ENCODE data around the gene PAQR9.
A peak's percentile ranks its signal among the peaks of the same experiment; 100 is the strongest.

DNA sequence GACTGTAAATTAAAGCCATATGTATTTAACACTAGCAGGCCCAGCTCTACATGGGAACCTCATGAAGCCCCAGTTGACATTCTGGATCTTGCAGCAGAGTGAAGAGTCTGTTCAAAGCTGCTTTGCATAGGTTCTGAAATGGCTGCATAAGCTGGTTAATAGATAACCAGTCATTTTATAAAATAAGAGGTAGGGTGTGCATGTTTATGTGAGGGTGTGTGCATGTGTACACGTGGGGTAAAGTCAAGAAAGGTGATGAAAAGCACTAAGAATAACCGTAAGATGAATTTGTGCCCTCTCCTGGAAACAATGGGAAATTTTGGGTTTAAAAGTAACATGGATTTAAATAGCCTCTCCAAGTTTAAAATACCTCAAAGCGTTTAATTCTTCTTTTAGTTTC, 33.0 kb downstream of the PAQR9 start:
- TF ChIP-seq CBX8 (IDR thresholded peaks at IDR 0.05) (no peak), EP300 (IDR thresholded peaks at IDR 0.05) (no peak), RAD21 (conservative IDR thresholded peaks at IDR 0.05 in 1 of 2, IDR thresholded peaks at IDR 0.05 in 1 of 2) (peak in 1 of 2 experiments; percentile 3; a peak in 1 of 5 replicates), MYC (IDR thresholded peaks at IDR 0.05; ENCODE audit: borderline replicate concordance, low read length) (no peak), CEBPB (IDR thresholded peaks at IDR 0.05) (no peak), CBX2 (IDR thresholded peaks at IDR 0.05; ENCODE audit: borderline replicate concordance, low read depth) (no peak)
- TF ChIP-seq, protein P1, sequence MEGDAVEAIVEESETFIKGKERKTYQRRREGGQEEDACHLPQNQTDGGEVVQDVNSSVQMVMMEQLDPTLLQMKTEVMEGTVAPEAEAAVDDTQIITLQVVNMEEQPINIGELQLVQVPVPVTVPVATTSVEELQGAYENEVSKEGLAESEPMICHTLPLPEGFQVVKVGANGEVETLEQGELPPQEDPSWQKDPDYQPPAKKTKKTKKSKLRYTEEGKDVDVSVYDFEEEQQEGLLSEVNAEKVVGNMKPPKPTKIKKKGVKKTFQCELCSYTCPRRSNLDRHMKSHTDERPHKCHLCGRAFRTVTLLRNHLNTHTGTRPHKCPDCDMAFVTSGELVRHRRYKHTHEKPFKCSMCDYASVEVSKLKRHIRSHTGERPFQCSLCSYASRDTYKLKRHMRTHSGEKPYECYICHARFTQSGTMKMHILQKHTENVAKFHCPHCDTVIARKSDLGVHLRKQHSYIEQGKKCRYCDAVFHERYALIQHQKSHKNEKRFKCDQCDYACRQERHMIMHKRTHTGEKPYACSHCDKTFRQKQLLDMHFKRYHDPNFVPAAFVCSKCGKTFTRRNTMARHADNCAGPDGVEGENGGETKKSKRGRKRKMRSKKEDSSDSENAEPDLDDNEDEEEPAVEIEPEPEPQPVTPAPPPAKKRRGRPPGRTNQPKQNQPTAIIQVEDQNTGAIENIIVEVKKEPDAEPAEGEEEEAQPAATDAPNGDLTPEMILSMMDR (IDR thresholded peaks at IDR 0.05): peak; percentile 10; the same call in 1 of the 3 replicates
- TF ChIP-seq, protein P2, sequence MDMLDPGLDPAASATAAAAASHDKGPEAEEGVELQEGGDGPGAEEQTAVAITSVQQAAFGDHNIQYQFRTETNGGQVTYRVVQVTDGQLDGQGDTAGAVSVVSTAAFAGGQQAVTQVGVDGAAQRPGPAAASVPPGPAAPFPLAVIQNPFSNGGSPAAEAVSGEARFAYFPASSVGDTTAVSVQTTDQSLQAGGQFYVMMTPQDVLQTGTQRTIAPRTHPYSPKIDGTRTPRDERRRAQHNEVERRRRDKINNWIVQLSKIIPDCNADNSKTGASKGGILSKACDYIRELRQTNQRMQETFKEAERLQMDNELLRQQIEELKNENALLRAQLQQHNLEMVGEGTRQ (IDR thresholded peaks at IDR 0.05): no peak
- TF ChIP-seq, protein P3, sequence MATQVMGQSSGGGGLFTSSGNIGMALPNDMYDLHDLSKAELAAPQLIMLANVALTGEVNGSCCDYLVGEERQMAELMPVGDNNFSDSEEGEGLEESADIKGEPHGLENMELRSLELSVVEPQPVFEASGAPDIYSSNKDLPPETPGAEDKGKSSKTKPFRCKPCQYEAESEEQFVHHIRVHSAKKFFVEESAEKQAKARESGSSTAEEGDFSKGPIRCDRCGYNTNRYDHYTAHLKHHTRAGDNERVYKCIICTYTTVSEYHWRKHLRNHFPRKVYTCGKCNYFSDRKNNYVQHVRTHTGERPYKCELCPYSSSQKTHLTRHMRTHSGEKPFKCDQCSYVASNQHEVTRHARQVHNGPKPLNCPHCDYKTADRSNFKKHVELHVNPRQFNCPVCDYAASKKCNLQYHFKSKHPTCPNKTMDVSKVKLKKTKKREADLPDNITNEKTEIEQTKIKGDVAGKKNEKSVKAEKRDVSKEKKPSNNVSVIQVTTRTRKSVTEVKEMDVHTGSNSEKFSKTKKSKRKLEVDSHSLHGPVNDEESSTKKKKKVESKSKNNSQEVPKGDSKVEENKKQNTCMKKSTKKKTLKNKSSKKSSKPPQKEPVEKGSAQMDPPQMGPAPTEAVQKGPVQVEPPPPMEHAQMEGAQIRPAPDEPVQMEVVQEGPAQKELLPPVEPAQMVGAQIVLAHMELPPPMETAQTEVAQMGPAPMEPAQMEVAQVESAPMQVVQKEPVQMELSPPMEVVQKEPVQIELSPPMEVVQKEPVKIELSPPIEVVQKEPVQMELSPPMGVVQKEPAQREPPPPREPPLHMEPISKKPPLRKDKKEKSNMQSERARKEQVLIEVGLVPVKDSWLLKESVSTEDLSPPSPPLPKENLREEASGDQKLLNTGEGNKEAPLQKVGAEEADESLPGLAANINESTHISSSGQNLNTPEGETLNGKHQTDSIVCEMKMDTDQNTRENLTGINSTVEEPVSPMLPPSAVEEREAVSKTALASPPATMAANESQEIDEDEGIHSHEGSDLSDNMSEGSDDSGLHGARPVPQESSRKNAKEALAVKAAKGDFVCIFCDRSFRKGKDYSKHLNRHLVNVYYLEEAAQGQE (IDR thresholded peaks at IDR 0.05): no peak
